GM12878 (cell line): ENCODE results near the gene TDRD12.
"Not testable (repeated sequence)": the region's sequence is repeated elsewhere in the genome, so short reads cannot be mapped to it uniquely, and the experiment has no call there.

Source experiments
- POLR2AphosphoS2 ChIP-seq: IDR thresholded peaks from 2 replicates; pipeline ENCODE4 v1.6.1; 2011; ENCODE audit warnings: low read depth, mild to moderate bottlenecking, low read length, improper control_type of control experiment, moderate library complexity
- TF ChIP-seq, protein P1 (sequence below): fragments of 450-650 bp; IDR thresholded peaks from 2 replicates; pipeline ENCODE4 v1.6.1; 2017; ENCODE audit warnings: mild to moderate bottlenecking

GRCh38 chr19:32693151-32694108 is 26.1 kb upstream of the TDRD12 start:
- TF ChIP-seq, protein P1, sequence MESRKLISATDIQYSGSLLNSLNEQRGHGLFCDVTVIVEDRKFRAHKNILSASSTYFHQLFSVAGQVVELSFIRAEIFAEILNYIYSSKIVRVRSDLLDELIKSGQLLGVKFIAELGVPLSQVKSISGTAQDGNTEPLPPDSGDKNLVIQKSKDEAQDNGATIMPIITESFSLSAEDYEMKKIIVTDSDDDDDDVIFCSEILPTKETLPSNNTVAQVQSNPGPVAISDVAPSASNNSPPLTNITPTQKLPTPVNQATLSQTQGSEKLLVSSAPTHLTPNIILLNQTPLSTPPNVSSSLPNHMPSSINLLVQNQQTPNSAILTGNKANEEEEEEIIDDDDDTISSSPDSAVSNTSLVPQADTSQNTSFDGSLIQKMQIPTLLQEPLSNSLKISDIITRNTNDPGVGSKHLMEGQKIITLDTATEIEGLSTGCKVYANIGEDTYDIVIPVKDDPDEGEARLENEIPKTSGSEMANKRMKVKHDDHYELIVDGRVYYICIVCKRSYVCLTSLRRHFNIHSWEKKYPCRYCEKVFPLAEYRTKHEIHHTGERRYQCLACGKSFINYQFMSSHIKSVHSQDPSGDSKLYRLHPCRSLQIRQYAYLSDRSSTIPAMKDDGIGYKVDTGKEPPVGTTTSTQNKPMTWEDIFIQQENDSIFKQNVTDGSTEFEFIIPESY = peak; percentile 65; the same call in 1 of the 2 replicates
- TF ChIP-seq POLR2AphosphoS2 = not testable (repeated sequence)
